Esophagus squamous epithelium (tissue), 4 donors: ENCODE data around the gene FBXO33.

ENCODE experiments used
- POLR2A ChIP-seq, 4 donors: fragments of 450-650 bp; IDR thresholded peaks; one replicate each; pipeline ENCODE4 v1.6.1; 2017; ENCODE audit warnings: antibody characterized with exemption in 4 of 4, mild to moderate bottlenecking in 4 of 4, moderate library complexity in 3 of 4
- TF ChIP-seq, protein P1 (sequence below), 6 experiments: fragments of 450-650 bp in 4 of 6; fragments of 200-600 bp in 2 of 6; sonication (generic) in 2 of 6; IDR thresholded peaks; one replicate each; pipeline ENCODE4 v1.5.1; 2016 to 2019; ENCODE audit warnings: antibody characterized with exemption in 6 of 6, mild to moderate bottlenecking in 4 of 6, moderate library complexity in 4 of 6

GRCh38 chr14:39441805-39442204 lies 9.6 kb upstream of the FBXO33 start:
- TF ChIP-seq, protein P1, sequence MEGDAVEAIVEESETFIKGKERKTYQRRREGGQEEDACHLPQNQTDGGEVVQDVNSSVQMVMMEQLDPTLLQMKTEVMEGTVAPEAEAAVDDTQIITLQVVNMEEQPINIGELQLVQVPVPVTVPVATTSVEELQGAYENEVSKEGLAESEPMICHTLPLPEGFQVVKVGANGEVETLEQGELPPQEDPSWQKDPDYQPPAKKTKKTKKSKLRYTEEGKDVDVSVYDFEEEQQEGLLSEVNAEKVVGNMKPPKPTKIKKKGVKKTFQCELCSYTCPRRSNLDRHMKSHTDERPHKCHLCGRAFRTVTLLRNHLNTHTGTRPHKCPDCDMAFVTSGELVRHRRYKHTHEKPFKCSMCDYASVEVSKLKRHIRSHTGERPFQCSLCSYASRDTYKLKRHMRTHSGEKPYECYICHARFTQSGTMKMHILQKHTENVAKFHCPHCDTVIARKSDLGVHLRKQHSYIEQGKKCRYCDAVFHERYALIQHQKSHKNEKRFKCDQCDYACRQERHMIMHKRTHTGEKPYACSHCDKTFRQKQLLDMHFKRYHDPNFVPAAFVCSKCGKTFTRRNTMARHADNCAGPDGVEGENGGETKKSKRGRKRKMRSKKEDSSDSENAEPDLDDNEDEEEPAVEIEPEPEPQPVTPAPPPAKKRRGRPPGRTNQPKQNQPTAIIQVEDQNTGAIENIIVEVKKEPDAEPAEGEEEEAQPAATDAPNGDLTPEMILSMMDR (IDR thresholded peaks at IDR 0.05): no peak
- TF ChIP-seq POLR2A (IDR thresholded peaks at IDR 0.05): no peak
